GM18511 (cell line): ENCODE measurements around the gene PPP1R37.

Source experiments
- ATAC-seq: cut with Tn5 transposase; IDR thresholded peaks from one replicate; pipeline ENCODE4 v1.9.1; 2021; ENCODE audit warnings: mild to moderate bottlenecking, moderate library complexity; ENCODE audit not compliant: unreplicated experiment

Gene PPP1R37

DNA sequence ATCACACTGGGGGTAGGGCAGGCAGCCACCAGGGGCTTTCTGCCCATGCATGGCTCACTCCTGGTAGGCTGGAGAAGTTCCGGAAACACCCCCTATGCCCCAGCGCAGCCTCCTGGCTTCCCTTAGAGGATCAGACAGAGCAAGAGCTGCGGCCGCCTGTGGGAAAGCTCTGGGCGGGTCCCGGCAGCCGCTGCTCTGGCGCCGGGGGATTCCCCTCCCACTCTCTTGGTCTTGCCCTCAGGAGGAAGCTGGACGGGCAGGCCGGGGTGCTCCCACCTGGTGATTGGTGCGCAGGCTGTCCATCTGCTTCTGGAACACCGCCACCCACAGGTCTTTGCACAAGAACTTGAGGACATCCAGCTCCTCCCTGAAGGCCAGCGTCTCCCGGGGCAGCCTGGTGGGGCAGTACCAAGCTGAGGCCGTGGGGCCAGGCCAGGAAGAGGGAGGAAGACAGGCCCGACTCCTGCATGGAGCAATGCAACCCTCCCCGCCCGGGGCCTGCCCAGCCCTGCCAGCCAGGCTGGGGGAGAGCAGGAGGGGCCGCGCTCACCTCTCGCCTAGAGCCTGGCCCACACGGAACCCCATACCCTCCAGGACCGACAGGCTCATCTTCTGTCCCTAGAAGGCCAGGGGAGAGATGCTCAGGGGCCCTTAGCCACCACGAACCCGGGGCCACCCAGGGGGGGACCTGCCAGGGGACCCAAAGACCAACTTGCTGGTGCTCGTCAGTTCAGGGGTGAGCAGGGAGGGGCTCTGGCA is 71.8 kb downstream of the PPP1R37 start:
- ATAC-seq: peak; percentile 81

- ATAC-seq: no peak
Observed at GRCh38 chr19:45166723-45167252, 73.8 kb downstream of the PPP1R37 start.

DNA sequence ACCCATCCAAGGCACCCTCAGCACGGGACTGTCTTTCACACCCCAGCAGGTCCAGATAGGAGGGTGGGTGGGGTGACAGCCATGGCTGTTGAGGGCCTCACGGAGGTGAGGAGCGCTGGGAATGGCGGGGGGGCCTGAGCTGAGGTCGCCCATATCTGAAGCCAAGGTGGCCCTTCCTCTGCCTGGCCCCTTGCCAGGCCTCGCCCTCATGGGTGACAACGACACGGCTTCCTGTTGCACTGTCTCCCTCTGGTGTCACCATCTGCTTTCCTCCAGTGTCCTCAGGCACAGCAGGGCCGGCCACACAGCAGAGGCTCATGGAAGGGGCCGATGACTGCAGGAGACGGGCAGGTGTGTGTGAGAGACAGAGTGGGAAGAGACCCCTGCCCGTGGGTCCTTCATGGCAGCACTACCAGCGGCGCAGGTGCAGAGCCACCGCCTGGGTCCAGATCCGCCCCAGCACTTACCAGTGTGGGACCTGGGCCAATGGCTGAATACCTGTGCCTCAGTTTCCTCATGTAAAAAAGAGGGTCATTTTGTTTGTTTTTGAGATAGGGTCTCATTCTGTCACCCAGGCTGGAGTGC is 75.9 kb downstream of the PPP1R37 start:
- ATAC-seq: no peak

DNA sequence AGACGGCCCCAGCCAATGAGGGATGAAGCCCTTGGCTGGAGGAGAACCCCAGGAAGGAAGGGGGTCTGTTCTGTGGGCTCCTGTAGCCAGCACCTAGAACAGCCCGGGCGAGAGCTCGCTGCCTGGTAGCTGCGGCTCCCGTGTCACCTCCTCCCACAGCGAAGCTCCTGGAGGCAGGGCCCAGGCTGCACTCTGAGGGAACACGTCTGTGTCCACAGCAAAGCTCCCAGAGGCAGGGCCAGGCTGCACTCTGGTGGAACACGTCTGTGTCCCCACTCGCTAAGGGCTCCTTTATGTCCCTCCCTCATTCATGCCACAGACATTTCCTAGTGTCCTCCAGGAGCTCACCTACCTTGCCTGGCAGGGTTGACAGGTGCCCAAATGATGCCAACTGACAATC is 76.6 kb downstream of the PPP1R37 start:
- no peak for ATAC-seq

- ATAC-seq: no peak
Observed at GRCh38 chr19:45170146-45171106, 77.4 kb downstream of the PPP1R37 start.

DNA sequence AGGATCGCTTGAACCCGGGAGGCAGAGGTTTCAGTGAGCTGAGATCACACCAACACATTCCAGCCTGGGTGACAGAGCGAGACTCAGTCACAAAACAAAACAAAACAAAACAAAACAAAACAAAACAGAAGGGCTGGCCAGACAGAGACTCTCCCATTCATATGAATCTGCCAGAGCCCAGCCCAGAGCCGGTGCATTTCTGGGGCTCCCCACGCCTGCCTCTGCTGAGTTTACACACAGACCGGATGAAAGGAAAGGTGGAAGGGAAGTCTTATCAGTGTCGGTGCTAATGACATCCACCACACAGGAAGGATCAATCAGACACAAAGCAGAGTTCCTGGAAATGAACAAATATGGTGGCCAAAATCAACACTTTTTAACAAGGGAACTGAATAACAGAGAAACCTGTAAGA is 78.2 kb downstream of the PPP1R37 start:
- ATAC-seq: no peak

DNA sequence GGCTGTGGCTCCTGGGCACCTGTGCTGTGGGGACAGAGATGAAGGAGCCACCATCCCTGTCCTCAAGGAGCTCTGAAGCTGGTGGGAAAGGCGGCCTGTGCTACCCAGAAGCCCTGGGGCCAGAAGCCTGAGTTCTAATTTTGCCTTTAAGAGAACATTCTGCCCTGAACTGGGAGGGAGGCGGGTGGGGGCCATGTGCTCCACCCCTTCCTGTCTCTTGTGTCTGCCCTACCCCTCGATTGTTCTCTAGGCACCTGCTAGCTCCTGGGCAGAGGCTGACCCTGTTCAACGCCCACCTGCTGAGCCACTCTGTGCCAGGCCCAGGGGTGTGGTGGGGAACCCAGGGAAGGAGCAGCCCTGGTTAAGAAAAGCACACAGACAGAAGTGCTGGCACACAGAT is 79.2 kb downstream of the PPP1R37 start:
- ATAC-seq: no peak

GRCh38 chr19:45172611-45173208 is 79.7 kb downstream of the PPP1R37 start:
- ATAC-seq: no peak

DNA sequence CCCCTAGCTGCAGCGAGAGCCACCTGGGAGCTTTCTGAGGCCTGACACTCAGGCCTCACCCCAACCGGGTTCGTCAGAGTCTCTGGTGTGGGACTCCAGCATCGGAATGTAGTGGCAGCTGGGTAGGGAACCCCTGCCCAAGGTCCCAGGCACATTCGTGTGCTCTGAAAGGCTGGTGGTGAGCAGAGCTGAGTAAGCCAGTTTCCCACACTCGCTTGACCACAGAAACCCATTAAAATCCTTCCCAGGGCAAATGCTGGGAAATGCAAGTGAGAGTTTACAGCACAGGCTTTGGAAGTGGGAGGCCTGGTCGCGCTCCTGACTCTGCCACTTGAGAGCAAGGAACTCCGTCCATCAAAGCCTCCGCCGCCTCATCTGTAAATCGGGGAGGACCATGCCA is 80.8 kb downstream of the PPP1R37 start:
- ATAC-seq: no peak

GRCh38 chr19:45175515-45176345 is 82.8 kb downstream of the PPP1R37 start:
- ATAC-seq: no peak

GRCh38 chr19:45177817-45178261 is 84.9 kb downstream of the PPP1R37 start, which contains the start of gene TRAPPC6A:
Gene TRAPPC6A, minus strand, starts transcription at chr19:45178237. Its CDS starts 19 bp downstream, at chr19:45178218.
- ATAC-seq: peak; percentile 14

DNA sequence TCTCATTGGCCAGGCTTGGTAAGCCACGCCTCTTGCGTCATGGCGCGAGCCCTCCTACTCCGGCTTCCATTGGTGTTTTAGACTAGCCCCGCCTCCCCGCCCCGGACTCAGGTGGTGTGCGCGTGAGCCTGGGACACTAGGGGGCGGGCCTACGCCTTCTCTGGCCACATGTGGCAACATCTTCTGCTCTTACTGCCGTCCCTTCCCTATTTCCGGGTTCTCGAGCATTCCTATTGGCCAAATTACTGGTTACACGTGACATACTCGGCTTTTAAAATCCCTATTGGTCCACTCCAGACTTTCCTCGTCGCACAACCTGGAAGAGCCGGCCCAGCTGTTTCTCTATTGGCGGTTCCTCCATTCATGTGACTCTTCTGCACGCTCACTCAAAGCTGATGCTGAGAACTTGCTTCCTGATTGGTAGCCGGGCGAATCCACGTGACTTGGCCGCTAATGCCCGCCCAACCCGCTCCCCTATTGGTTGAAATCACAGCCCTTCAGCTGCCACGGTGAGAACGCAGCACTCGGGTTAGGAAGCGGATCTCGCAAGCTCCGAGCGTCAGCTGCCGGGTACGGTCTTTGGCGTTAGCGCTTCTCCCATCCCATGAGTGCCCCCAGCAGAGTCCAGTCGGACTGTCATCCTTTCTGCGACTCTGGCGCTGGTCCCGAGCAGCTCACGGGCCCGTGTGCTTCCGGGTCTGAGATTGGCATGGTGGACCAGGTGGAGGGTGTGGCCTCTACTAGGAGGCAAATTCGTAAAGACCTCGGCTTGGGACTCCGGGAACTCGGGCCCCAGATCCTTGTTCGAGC is 85.5 kb downstream of the PPP1R37 start, which contains the start of gene BLOC1S3:
BLOC1S3 (plus strand) TSS at position 523 of the 810 bp plus-strand sequence. CDS start 513 bp downstream, outside the sequence.
- ATAC-seq: peak; percentile 84

DNA sequence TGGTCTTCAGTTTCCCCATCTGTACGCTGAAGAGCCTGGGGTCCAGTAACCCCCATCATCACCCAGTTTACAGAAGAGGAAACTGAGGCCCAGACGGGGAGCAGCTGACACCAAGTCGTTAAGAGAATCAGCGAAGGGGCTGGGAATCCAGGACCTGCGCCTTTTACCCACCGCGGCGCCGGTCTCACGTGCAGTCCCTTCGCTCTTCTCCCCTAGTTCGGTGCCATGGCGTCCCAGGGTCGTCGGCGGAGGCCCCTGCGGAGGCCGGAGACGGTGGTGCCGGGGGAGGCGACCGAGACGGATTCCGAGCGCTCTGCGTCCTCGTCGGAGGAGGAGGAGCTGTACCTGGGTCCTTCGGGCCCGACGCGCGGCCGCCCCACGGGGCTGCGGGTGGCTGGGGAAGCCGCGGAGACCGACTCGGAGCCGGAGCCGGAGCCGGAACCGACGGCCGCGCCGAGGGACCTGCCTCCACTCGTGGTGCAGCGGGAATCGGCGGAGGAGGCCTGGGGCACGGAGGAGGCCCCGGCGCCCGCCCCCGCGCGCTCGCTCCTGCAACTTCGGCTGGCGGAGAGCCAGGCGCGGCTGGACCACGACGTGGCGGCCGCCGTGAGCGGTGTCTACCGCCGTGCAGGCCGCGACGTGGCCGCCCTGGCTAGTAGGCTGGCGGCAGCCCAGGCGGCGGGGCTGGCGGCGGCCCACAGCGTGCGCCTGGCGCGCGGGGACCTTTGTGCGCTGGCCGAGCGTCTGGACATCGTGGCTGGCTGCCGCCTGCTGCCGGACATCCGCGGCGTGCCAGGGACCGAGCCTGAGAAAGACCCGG is 86.3 kb downstream of the PPP1R37 start:
- no peak for ATAC-seq

DNA sequence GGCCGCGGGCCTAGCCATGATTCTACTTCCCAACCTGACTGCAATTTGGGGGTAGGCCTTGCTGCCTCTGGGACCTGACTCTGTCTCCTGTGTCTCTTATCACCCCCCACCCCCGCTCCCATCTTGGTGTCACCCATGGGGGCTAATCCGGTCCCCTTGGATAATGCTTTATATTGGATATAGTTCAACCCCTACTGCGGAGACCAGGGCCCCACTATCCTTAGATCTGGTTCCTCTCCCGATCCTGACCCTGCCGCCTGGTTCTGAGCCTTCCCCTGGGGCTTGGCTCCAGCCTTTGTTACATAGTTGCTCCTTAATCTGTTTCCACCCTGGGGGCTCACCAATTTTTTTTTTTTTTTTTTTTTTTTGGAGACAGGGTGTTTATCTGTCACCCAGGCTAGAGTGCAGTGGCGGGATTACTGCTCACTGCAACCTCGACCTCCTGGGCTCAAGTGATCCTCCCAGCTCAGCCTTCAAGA is 87.0 kb downstream of the PPP1R37 start:
- no peak for ATAC-seq

DNA sequence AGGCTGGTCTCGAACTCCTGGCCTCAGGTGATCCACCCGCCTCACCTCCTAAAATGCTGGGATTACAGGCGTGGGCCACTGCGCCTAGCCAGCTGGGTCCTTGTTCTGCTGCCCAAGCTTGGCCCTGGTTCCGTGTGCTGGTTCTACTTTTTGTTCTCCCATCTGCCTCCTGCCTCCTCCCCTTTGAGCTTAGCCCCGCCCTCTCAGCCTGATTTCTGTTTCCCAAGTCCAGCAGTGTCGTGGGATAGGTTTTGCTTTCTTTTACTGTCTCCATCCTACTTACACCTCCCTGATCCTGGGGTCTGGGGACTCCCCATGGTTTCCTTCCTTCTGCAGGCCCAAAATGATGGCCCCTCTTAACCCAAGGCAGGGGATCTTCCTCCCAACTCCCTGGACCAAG is 88.0 kb downstream of the PPP1R37 start:
- ATAC-seq: no peak

- no peak for ATAC-seq
Observed at GRCh38 chr19:45182758-45183157, 89.8 kb downstream of the PPP1R37 start.

DNA sequence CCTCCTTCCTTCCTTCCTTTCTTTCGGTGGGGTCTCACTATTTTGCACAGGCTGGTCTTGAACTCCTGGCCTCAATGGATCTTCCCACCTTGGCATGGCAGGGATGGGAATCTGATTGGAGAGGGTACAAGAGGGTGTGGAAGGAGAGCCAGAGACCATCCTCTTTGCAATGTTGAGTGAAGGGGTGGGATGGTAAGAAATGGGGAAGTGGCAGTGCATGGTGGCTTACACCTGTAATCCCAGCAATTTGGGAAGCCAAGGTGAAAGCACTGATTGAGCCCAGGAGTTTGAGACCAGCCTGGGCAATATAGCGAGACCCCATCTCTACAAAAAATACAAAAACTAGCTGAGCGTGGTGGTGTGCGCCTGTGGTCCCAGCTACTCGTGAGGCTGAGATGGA is 91.1 kb downstream of the PPP1R37 start:
- ATAC-seq: no peak
